ENCODE results near the gene MROH2A.

Gene MROH2A

GRCh38 chr2:233760043-233760442, 18.1 kb upstream of the MROH2A start, which contains the start of gene UGT1A1:
UGT1A1 (plus strand) TSS chr2:233760270; CDS start chr2:233760288, 18 bp downstream.
- ATAC-seq, result no peak
- TF ChIP-seq TCF4 (CRISPR knock-in tag; IDR thresholded peaks at IDR 0.05; ENCODE audit: borderline replicate concordance) (no peak), TOX (CRISPR knock-in tag; IDR thresholded peaks at IDR 0.05; ENCODE audit: borderline replicate concordance) (no peak), RARB (CRISPR knock-in tag; IDR thresholded peaks at IDR 0.05) (no peak), PPARA (CRISPR knock-in tag; IDR thresholded peaks at IDR 0.05; ENCODE audit: borderline replicate concordance) (no peak)

- no peak for ATAC-seq
- TF ChIP-seq ARNTL (CRISPR knock-in tag; IDR thresholded peaks at IDR 0.05; ENCODE audit: borderline replicate concordance, low read depth) (no peak), GLIS3 (CRISPR knock-in tag; IDR thresholded peaks at IDR 0.05) (no peak), SNAI2 (CRISPR knock-in tag; IDR thresholded peaks at IDR 0.05) (peak; percentile 36; the same call in 1 of the 2 replicates), POU6F1 (CRISPR knock-in tag; IDR thresholded peaks at IDR 0.05; ENCODE audit: borderline replicate concordance, low read depth) (no peak), ZFP3 (CRISPR knock-in tag; IDR thresholded peaks at IDR 0.05) (peak; percentile 47; the same call in 1 of the 2 replicates), RARB (CRISPR knock-in tag; IDR thresholded peaks at IDR 0.05) (no peak), PPARA (CRISPR knock-in tag; IDR thresholded peaks at IDR 0.05; ENCODE audit: borderline replicate concordance) (no peak), ZNF70 (CRISPR knock-in tag; IDR thresholded peaks at IDR 0.05) (no peak), ESRRG (CRISPR knock-in tag; IDR thresholded peaks at IDR 0.05) (no peak), OSR1 (CRISPR knock-in tag; IDR thresholded peaks at IDR 0.05) (no peak), ZC3H10 (CRISPR knock-in tag; IDR thresholded peaks at IDR 0.05) (no peak), ISL1 (CRISPR knock-in tag; IDR thresholded peaks at IDR 0.05) (peak; percentile 89), ZNF8 (CRISPR knock-in tag; IDR thresholded peaks at IDR 0.05) (no peak), TCF4 (CRISPR knock-in tag; IDR thresholded peaks at IDR 0.05; ENCODE audit: borderline replicate concordance) (no peak), CREB5 (CRISPR knock-in tag; IDR thresholded peaks at IDR 0.05; ENCODE audit: low read depth) (peak; percentile 47; the same call in 1 of the 2 replicates), CSDC2 (CRISPR knock-in tag; IDR thresholded peaks at IDR 0.05) (0 out of 2 replicates have a peak, but pooled peaks have one; percentile 64), ZNF565 (CRISPR knock-in tag; conservative IDR thresholded peaks at IDR 0.05; ENCODE audit: low read depth) (no peak), PATZ1 (CRISPR knock-in tag; IDR thresholded peaks at IDR 0.05; ENCODE audit: borderline replicate concordance) (0 out of 2 replicates have a peak, but pooled peaks have one; percentile 21), BACH2 (CRISPR knock-in tag; IDR thresholded peaks at IDR 0.05; ENCODE audit: borderline replicate concordance) (no peak), TOX (CRISPR knock-in tag; IDR thresholded peaks at IDR 0.05; ENCODE audit: borderline replicate concordance) (no peak), ZFP30 (CRISPR knock-in tag; IDR thresholded peaks at IDR 0.05) (no peak), TSHZ2 (CRISPR knock-in tag; IDR thresholded peaks at IDR 0.05) (peak; percentile 18; the same call in 1 of the 2 replicates), CSRNP3 (CRISPR knock-in tag; IDR thresholded peaks at IDR 0.05) (no peak)
Measured at GRCh38 chr2:233761040-233761769, 16.9 kb upstream of the MROH2A start.

Measured in SK-N-SH treated with all-trans-retinoic acid at 6 μM for 48 hours (cell line).